Endometrium (tissue), 2 donors: Measurements from ENCODE around the gene RUNX2.

Source experiments
- FAIRE-seq: peaks from 2 replicates; lab custom pipeline; 2012; peaks lifted over from hg19 to GRCh38; lab: Jason Lieb, UNC
- donor health status: control.
- donor health status: control.

Gene RUNX2

GRCh38 chr6:45705137-45705855, 377.2 kb downstream of the RUNX2 start:
- FAIRE-seq = no peak

- no peak for FAIRE-seq
Observed at GRCh38 chr6:45706319-45706718, 378.2 kb downstream of the RUNX2 start.

- no peak for FAIRE-seq
Observed at GRCh38 chr6:45707176-45707575, 379.0 kb downstream of the RUNX2 start.

- FAIRE-seq = no peak
Observed at GRCh38 chr6:45709781-45710220, 381.7 kb downstream of the RUNX2 start.

GRCh38 chr6:45710304-45710821, 382.2 kb downstream of the RUNX2 start:
- no peak for FAIRE-seq

- FAIRE-seq = no peak
Observed at GRCh38 chr6:45712076-45712475, 383.9 kb downstream of the RUNX2 start.

GRCh38 chr6:45712786-45713185, 384.7 kb downstream of the RUNX2 start:
- no peak for FAIRE-seq
